Adrenal gland (tissue), 5 donors: ENCODE results near the gene XRCC5.

Source experiments
- CTCF ChIP-seq, 6 experiments: fragments of 450-650 bp in 4 of 6; fragments of 200-600 bp in 2 of 6; sonication (generic) in 1 of 6; IDR thresholded peaks; 1 replicate in 5 of 6; 2 replicates in 1 of 6; pipeline versions ENCODE4 v1.5.1 to v1.8.0; 2016 to 2021; ENCODE audit warnings: antibody characterized with exemption in 6 of 6, mild to moderate bottlenecking in 2 of 6, moderate library complexity in 1 of 6
- POLR2A ChIP-seq, 2 donors: fragments of 450-650 bp; IDR thresholded peaks; one replicate each; pipeline ENCODE4 v1.6.1; 2017; ENCODE audit warnings: antibody characterized with exemption in 2 of 2, mild to moderate bottlenecking in 2 of 2, moderate library complexity in 1 of 2
- donor health status: DM: no; HTN: no; CAD: no.

DNA sequence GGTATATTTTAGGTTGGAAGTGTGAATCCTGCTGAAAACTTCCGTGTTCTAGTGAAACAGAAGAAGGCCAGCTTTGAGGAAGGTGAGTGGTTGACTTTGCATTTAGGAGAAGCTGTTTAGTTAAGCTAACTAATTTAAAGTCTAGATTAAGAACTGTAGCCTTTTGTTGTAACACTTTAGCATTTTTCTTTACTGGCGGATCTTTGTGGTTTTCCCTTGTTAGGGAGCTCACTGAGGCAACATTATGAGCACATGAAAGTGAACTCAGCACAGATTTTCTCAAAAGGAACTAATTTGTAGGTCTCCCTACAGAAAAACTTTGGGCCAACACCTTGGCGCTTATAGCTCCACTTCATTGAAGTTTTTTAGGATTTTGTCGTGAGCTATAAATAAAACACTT is 52.8 kb downstream of the XRCC5 start:
- TF ChIP-seq POLR2A (IDR thresholded peaks at IDR 0.05) (no peak), CTCF (IDR thresholded peaks at IDR 0.05) (no peak)
